Epithelial cell of prostate (primary cell): ENCODE data around the gene LCA5.
"Not testable (repeated sequence)": the region's sequence is repeated elsewhere in the genome, so short reads cannot be mapped to it uniquely, and the experiment has no call there.

ENCODE experiments used
- DNase-seq: peaks from one replicate; pipeline ENCODE4 v3.0.0-alpha.2; 2011; ENCODE audit warnings: low read depth, low spot score
- H3K27ac ChIP-seq: fragments of 450-650 bp; 2 replicates; pipeline ENCODE4 v1.5.1; 2017; ENCODE audit warnings: mild to moderate bottlenecking

Gene LCA5

GRCh38 chr6:79536954-79537747, at the start of gene LCA5:
Gene LCA5, minus strand, starts transcription at chr6:79537430. Its CDS starts 18,536 bp downstream, at chr6:79518894.
- peak; percentile 85 for DNase-seq
- peak within 1 kb of the TSS; percentile 69 for H3K27ac ChIP-seq

GRCh38 chr6:79586548-79586947, 49.3 kb upstream of the LCA5 start:
- H3K27ac ChIP-seq: no peak overlapping the region
- DNase-seq: no peak

- no peak for DNase-seq
These were observed 47.1 kb upstream of the LCA5 start for GRCh38 chr6:79584332-79584731.

GRCh38 chr6:79577926-79578325, 40.7 kb upstream of the LCA5 start:
- DNase-seq, H3K27ac ChIP-seq: not testable (repeated sequence)

More at GRCh38 chr6:79584332-79584731, 47.1 kb upstream of the LCA5 start:
- H3K27ac ChIP-seq: no peak overlapping the region

DNA sequence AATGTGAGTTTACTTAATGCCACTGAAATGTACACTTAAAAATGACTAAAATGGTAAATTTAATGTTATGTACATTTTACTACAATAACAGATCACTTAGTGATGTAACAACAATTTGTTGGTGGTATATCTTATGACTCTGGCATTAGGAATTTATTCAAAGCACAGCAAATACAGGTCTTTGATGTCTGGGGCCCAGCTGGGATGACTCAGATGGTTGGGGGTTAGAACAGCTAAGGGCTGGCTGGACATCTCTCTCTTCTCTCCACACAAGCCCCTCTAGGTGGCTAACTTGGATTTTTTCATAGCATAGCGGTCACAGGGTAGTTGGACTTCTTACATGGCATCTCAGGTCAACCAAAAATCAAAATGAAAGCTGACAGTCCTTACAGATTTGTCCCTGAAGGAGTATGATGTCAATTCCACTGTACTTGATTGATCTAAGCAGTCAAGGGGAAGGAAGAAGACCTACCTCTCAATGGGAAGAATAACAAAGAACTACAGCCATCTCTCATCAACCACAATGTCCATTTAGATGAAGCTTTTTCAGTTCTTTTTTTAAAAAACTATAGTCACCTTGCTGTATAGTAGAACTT, 37.5 kb upstream of the LCA5 start:
- DNase-seq: no peak
- H3K27ac ChIP-seq: no peak overlapping the region

- H3K27ac ChIP-seq: no peak overlapping the region
- DNase-seq: no peak
These were observed 36.9 kb upstream of the LCA5 start for GRCh38 chr6:79574174-79574573.

DNA sequence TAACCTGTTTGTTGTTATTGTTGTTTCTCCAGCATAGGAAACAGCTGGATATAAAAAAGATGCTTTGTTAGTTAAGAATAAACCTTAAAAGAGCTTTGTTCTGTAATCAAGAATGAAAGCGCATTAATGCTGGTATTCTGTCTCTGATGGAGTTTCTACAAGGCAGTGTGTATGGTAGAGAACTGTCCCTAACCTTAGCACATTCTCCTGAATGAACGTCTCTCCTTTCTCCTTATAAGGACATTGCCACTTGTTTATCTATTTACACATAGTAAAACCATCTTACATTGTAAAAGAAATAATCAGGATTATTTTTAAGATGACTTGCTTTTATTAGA, 33.8 kb upstream of the LCA5 start:
- DNase-seq: no peak
- no peak overlapping the region for H3K27ac ChIP-seq

DNA sequence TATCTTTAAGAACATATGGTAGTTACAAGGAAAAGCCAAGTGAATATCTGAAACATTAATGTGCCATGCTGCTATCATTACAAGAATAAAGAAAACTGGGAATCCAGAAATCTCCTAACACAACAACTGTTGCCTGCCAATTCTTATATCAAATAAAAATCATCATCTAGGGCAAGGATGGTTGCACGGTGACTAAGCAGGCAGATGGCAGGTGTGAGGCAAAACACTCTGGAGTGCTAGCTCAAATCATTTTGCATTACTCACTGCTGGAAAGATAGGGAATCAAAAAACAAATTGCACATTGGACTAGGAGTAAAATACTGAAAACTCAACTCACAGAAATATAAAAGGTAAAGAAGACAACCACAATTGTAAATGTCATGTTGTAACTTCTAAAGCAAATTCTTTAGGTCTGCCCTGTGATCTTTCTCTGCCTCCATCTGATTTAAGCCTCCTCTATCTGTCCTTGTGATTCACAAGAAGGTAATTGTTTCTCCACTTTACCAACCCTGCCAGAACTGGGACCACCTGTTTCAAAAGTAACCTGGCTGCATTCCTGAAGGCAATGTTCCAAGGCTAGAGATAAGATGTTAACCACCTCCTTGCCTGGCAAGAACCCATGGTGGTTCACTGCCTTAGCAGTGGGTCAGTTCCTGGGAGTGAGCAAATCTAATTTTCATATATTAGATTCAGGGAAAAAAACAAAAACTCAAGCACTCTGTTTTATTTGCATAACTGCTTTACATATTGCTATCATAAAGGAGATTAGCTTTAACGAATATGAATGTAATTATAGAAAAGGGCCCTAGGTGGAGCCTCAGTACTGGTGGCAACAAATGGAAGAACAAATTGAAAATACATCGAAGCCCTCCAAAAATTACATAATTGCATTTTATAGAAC, 33.1 kb upstream of the LCA5 start:
- DNase-seq: peak; percentile 31
- H3K27ac ChIP-seq: peak overlapping the region; percentile 17

DNA sequence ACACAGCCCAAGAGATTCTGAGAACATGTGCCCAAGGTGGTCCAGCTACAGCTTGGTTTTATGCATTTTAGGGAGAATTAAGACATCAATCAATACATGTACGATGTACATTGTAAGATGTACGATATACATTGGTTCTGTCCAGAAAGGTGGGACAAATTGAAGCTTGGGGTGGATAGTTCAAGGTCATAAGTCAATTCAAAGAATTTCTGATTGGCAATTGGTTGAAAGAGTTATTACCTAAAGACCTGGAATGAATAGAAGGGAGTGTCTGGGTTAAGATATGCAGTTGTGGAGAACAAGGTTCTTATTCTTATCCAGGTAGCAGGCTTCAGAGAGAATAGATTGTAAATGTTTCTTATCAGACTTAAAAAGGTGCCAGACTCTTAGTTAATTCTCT, 31.8 kb upstream of the LCA5 start:
- no peak for DNase-seq
- H3K27ac ChIP-seq: no peak overlapping the region

DNA sequence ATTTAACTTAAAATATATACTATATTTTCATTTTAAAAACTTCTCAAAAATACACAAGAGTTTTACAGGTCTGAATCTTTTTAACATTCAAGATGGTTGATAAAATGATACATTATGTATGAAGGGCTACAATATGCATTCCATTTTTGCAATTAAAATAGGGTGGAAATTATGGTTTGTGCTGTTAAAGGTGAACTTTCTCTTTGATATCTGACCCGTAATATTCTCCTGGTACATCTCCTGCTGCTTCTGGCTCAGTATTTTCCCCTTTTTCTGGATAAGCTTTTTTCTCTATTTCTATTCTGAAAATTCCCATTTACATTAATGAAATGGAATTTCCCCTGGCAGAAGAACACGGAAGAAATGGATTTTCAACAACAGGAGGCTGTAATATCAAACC, 27.4 kb upstream of the LCA5 start:
- no peak overlapping the region for H3K27ac ChIP-seq
- DNase-seq: no peak

GRCh38 chr6:79559706-79560105, 22.5 kb upstream of the LCA5 start:
- DNase-seq: no peak
- no peak overlapping the region for H3K27ac ChIP-seq

DNA sequence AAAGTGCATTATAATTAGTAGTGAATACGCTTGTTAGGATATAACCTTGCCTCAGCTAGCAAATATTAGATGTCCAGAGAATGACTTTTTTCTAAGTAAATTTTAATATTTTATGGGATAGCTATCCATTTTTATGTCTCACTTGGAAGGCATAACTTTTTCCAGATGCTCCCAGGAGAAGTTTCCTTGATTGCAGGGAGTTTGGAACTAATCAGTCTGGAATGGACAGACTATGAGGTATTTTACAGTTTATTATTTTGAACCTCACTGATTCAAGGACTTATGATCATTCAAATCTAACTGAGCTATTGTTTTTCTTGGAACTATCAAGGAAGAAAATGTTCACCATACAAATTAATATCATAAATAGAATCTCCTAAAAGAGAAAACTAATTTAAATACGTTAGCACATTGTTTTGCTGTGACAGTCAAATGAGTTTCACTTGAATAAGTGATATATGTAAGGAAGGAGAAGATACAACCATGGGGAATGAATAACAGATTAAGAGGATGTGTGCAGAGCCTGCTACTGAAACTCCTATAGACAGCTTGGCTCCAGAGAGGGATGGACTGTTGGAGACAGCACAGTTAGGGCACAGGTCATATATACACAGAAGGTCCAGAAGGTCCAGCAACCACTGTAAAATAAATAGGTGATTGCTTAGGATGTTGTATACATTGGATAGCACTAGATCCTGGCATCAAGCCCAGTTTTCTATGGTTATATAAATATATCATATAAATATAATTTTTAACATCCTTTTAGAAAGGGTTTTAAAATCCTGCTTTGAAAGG, 20.6 kb upstream of the LCA5 start:
- no peak overlapping the region for H3K27ac ChIP-seq
- no peak for DNase-seq

- no peak overlapping the region for H3K27ac ChIP-seq
- DNase-seq: no peak
These were observed 17.1 kb upstream of the LCA5 start for GRCh38 chr6:79554305-79554704.

- DNase-seq: no peak
- no peak overlapping the region for H3K27ac ChIP-seq
These were observed 14.2 kb upstream of the LCA5 start for GRCh38 chr6:79551401-79551800.

GRCh38 chr6:79548304-79548703, 11.1 kb upstream of the LCA5 start:
- no peak overlapping the region for H3K27ac ChIP-seq
- DNase-seq: no peak

DNA sequence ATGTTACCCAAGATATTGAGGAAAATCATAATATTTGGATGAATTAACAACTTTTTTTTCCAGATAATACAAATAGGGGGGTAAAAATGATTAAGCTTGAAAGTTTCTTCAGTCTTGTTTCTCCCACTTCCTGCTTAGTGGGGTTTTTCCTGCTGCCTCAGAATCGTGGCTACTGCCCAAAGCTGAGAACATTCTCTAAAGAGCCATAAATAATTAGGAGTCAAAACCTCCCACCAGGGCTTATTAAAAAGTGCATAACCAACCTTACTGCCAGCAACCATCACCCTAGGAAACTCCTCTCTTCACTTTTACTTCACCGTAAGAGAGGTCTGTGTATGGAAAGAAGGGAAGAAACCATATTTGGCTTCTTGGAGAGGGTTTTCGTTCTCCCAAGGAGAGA, 9.0 kb upstream of the LCA5 start:
- H3K27ac ChIP-seq: no peak overlapping the region
- DNase-seq: no peak

- DNase-seq: peak; percentile 96
- H3K27ac ChIP-seq: peak overlapping the region; percentile 59
These were observed 7.8 kb upstream of the LCA5 start for GRCh38 chr6:79544939-79545450.

DNA sequence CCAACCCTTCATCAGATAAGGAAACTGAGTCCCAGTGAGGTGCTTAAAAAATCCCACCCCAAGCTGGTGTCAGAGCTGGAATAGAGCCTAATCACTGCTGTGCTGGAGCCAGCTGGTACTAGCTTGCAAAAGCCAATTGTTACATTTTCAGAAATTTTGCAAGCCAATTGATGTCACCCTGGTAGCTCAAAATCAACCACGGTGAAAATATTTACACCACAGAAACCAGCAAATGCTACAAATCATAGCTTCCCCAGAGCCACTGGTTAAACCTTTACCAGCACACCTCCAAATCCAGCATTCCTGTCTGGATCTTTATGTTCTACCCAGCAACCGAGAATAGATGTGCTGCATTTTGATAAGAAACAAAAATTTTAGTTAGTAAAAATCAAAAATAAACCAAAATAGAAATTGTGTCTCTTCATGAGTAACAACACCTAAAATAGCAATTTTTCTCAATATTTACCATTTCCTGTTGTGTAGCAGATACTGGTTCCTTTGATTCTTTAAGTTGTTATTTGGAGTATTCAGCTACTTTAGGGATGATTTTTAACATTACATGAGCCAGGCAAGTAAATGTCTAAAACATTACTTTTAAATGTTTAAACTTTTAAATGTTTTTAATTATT, 7.2 kb upstream of the LCA5 start:
- DNase-seq: no peak
- peak overlapping the region; percentile 59 for H3K27ac ChIP-seq

GRCh38 chr6:79543886-79544285, 6.7 kb upstream of the LCA5 start:
- no peak overlapping the region for H3K27ac ChIP-seq
- no peak for DNase-seq

- no peak for DNase-seq
- H3K27ac ChIP-seq: no peak overlapping the region
These were observed 6.2 kb upstream of the LCA5 start for GRCh38 chr6:79543411-79543810.
